GM18499 (cell line): ENCODE data around the gene UNC45A.

Source experiments
- ATAC-seq: cut with Tn5 transposase; IDR thresholded peaks from one replicate; pipeline ENCODE4 v1.9.1; 2021; ENCODE audit warnings: moderate number of reproducible peaks; ENCODE audit not compliant: insufficient read depth, unreplicated experiment

Gene UNC45A

GRCh38 chr15:90994059-90994416, 59.0 kb downstream of the UNC45A start:
- no peak for ATAC-seq

- peak; percentile 71 for ATAC-seq
Observed at GRCh38 chr15:90994417-90995311, 59.6 kb downstream of the UNC45A start, which contains the start of gene PRC1. Gene PRC1 (minus strand): TSS chr15:90994535. CDS start chr15:90994417, 118 bp downstream.

- no peak for ATAC-seq
Observed at GRCh38 chr15:90998737-90999136, 63.7 kb downstream of the UNC45A start.

GRCh38 chr15:91001209-91001608, 66.1 kb downstream of the UNC45A start:
- ATAC-seq, result no peak
